GM21528 (cell line): ENCODE results near the gene KCTD16.

Source experiments
- ATAC-seq: cut with Tn5 transposase; IDR thresholded peaks from one replicate; pipeline ENCODE4 v1.9.1; 2021; ENCODE audit warnings: mild to moderate bottlenecking, moderate library complexity; ENCODE audit not compliant: unreplicated experiment, low FRiP score

The KCTD16 gene

GRCh38 chr5:144170276-144171024, at the start of gene KCTD16, which contains the start of gene YIPF5:
Gene KCTD16 (plus strand): TSS chr5:144170873.
Gene YIPF5 (minus strand): TSS chr5:144170659. CDS start chr5:144169955, 704 bp downstream.
- peak; percentile 100 for ATAC-seq

GRCh38 chr5:144121577-144121976, 49.1 kb upstream of the KCTD16 start:
- no peak for ATAC-seq

- ATAC-seq = no peak
Observed at GRCh38 chr5:144122081-144122480, 48.6 kb upstream of the KCTD16 start.

- no peak for ATAC-seq
Observed at GRCh38 chr5:144122641-144123040, 48.0 kb upstream of the KCTD16 start.

- ATAC-seq = no peak
Observed at GRCh38 chr5:144125163-144125726, 45.4 kb upstream of the KCTD16 start.

GRCh38 chr5:144126707-144127106, 44.0 kb upstream of the KCTD16 start:
- ATAC-seq = no peak

- ATAC-seq = no peak
Observed at GRCh38 chr5:144128844-144129243, 41.8 kb upstream of the KCTD16 start.

GRCh38 chr5:144130306-144130705, 40.4 kb upstream of the KCTD16 start:
- ATAC-seq = no peak

GRCh38 chr5:144131261-144131660, 39.4 kb upstream of the KCTD16 start:
- no peak for ATAC-seq

GRCh38 chr5:144133050-144133633, 37.5 kb upstream of the KCTD16 start:
- no peak for ATAC-seq

- ATAC-seq = no peak
Observed at GRCh38 chr5:144134194-144134826, 36.4 kb upstream of the KCTD16 start.

GRCh38 chr5:144135113-144135762, 35.4 kb upstream of the KCTD16 start:
- ATAC-seq = no peak

GRCh38 chr5:144139586-144139985, 31.1 kb upstream of the KCTD16 start:
- no peak for ATAC-seq

- ATAC-seq = no peak
Observed at GRCh38 chr5:144141585-144141984, 29.1 kb upstream of the KCTD16 start.

- peak; percentile 99 for ATAC-seq
Observed at GRCh38 chr5:144142139-144142823, 28.4 kb upstream of the KCTD16 start.

GRCh38 chr5:144142824-144143162, 27.9 kb upstream of the KCTD16 start:
- no peak for ATAC-seq

- ATAC-seq = no peak
Observed at GRCh38 chr5:144143625-144144024, 27.0 kb upstream of the KCTD16 start.

- ATAC-seq = no peak
Observed at GRCh38 chr5:144144956-144145751, 25.5 kb upstream of the KCTD16 start.

- no peak for ATAC-seq
Observed at GRCh38 chr5:144151026-144151425, 19.6 kb upstream of the KCTD16 start.

- no peak for ATAC-seq
Observed at GRCh38 chr5:144156767-144157171, 13.9 kb upstream of the KCTD16 start.
